HL-60 (cell line): Measurements from ENCODE around the gene CYP2A6.
"Not testable (repeated sequence)": the region's sequence is repeated elsewhere in the genome, so short reads cannot be mapped to it uniquely, and the experiment has no call there.

Experiments
- DNase-seq, 2 experiments: peaks; one replicate each; pipeline ENCODE4 v3.0.0-alpha.2; 2010 to 2020; ENCODE audit warnings: low read depth in 1 of 2, low spot score in 1 of 2
- H3K27ac ChIP-seq: fragments of 250-450 bp; sonication (Bioruptor Pico); replicated peaks from 2 replicates; pipeline ENCODE4 v1.5.1; 2020; ENCODE audit warnings: mild to moderate bottlenecking, moderate library complexity
- H3K27me3 ChIP-seq: fragments of 250-450 bp; sonication (Bioruptor Pico); 2 replicates; pipeline ENCODE4 v1.5.1; 2021; ENCODE audit warnings: mild to moderate bottlenecking, moderate library complexity; ENCODE audit not compliant: insufficient read depth, poor library complexity, severe bottlenecking
- H3K4me3 ChIP-seq: replicated peaks from 2 replicates; pipeline ENCODE4 v1.5.1; 2011; ENCODE audit warnings: mild to moderate bottlenecking, control low read depth, low read length; ENCODE audit not compliant: insufficient read depth
- GABPA ChIP-seq: IDR thresholded peaks from 2 replicates; pipeline ENCODE4 v1.6.1; 2012; ENCODE audit warnings: low read depth
- POLR2AphosphoS5 ChIP-seq: IDR thresholded peaks from 2 replicates; pipeline ENCODE4 v1.6.1; 2012; ENCODE audit warnings: low read depth
- SPI1 ChIP-seq: IDR thresholded peaks from 2 replicates; pipeline ENCODE4 v1.6.1; 2012; ENCODE audit warnings: low read depth, mild to moderate bottlenecking, borderline replicate concordance
- TF ChIP-seq, protein P1 (sequence below): IDR thresholded peaks from 2 replicates; pipeline ENCODE4 v1.6.1; 2012; ENCODE audit warnings: low read depth; ENCODE audit not compliant: insufficient replicate concordance
- TF ChIP-seq, protein P2 (sequence below): IDR thresholded peaks from one replicate; pipeline ENCODE4 v1.5.1; 2011; ENCODE audit warnings: low read length, control low read depth, inconsistent platforms; ENCODE audit not compliant: insufficient read depth

Gene CYP2A6

DNA sequence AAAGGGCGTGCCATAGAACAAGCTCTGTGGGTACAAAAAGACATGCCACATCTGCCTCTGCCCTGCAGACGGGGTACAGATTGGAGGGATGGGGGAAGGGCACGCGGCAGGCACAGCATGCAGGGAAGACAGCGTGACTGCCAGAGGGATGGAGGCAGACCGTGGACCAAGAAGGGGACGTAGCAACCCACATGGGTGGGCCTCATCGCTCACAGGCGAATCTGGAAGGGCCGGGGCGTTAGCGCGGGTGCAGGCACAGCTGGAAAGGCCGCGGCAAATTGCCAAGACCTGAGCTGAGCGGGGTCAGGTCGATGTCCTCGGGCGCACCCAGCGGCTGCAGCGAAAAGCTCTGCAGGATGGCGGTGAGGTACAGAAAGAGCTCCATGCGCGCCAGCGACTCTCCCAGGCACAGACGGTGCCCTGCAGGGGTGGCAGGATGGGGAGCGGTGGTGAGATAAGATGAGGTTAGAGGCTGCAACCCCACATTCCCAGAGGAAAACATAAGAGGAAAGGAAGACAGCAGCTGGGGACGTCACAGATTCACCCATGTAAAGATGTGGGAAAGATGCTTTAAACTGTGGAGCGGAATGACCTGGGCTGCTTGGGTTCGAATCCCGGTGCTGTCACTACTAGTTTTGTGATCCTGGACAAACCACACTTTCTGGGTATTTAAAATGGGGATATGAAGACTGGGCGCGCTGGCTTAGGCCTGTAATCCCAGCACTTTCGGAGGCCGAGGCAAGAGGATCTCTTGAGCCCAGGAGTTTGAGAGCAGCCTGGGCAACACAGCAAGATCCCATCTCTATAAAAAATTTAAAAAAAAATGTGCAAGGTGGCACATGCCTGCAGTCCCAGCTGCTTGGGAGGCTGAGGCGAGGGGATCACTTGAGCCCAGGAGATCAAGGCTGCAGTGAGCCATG is 31.5 kb downstream of the CYP2A6 start:
- peak in 1 of 2 experiments; percentile 75 for DNase-seq
- H3K4me3 ChIP-seq: peak overlapping the region; percentile 30
- peak overlapping the region; percentile 26; the same call in 1 of the 2 replicates for H3K27ac ChIP-seq
- 0 out of 2 replicates have a peak, but pooled peaks have one; percentile 21 for TF ChIP-seq POLR2AphosphoS5
- not testable (repeated sequence) for H3K27me3 ChIP-seq

DNA sequence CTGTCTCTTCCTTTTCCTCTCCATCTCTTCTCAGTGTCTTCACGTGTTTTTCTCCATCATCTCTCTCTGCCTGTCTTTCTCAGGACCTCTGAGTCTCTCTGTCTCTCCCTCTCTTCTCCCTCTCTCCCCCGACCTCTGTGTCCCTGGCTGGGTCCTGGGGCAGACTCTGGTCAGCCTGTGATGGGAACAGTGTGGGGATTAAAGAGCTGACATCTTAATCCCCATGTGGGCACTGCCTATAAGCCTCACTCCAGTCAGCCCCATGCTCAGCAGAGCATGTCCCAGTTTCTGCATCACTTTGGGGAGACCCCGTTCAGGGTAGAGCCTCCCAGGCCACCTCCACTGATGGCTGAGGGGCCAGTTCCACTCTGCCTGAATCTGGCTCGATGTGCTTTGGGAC is 35.0 kb downstream of the CYP2A6 start:
- Histone ChIP-seq H3K27me3 (no peaks in the 10 kb centered on the region), H3K4me3 (no peak overlapping the region), H3K27ac (no peak overlapping the region)
- TF ChIP-seq, protein P1, sequence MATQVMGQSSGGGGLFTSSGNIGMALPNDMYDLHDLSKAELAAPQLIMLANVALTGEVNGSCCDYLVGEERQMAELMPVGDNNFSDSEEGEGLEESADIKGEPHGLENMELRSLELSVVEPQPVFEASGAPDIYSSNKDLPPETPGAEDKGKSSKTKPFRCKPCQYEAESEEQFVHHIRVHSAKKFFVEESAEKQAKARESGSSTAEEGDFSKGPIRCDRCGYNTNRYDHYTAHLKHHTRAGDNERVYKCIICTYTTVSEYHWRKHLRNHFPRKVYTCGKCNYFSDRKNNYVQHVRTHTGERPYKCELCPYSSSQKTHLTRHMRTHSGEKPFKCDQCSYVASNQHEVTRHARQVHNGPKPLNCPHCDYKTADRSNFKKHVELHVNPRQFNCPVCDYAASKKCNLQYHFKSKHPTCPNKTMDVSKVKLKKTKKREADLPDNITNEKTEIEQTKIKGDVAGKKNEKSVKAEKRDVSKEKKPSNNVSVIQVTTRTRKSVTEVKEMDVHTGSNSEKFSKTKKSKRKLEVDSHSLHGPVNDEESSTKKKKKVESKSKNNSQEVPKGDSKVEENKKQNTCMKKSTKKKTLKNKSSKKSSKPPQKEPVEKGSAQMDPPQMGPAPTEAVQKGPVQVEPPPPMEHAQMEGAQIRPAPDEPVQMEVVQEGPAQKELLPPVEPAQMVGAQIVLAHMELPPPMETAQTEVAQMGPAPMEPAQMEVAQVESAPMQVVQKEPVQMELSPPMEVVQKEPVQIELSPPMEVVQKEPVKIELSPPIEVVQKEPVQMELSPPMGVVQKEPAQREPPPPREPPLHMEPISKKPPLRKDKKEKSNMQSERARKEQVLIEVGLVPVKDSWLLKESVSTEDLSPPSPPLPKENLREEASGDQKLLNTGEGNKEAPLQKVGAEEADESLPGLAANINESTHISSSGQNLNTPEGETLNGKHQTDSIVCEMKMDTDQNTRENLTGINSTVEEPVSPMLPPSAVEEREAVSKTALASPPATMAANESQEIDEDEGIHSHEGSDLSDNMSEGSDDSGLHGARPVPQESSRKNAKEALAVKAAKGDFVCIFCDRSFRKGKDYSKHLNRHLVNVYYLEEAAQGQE: no peak
- TF ChIP-seq GABPA: no peak
- TF ChIP-seq SPI1: no peak
- TF ChIP-seq, protein P2, sequence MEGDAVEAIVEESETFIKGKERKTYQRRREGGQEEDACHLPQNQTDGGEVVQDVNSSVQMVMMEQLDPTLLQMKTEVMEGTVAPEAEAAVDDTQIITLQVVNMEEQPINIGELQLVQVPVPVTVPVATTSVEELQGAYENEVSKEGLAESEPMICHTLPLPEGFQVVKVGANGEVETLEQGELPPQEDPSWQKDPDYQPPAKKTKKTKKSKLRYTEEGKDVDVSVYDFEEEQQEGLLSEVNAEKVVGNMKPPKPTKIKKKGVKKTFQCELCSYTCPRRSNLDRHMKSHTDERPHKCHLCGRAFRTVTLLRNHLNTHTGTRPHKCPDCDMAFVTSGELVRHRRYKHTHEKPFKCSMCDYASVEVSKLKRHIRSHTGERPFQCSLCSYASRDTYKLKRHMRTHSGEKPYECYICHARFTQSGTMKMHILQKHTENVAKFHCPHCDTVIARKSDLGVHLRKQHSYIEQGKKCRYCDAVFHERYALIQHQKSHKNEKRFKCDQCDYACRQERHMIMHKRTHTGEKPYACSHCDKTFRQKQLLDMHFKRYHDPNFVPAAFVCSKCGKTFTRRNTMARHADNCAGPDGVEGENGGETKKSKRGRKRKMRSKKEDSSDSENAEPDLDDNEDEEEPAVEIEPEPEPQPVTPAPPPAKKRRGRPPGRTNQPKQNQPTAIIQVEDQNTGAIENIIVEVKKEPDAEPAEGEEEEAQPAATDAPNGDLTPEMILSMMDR: no peak
- TF ChIP-seq POLR2AphosphoS5: no peak
- no peak for DNase-seq

DNA sequence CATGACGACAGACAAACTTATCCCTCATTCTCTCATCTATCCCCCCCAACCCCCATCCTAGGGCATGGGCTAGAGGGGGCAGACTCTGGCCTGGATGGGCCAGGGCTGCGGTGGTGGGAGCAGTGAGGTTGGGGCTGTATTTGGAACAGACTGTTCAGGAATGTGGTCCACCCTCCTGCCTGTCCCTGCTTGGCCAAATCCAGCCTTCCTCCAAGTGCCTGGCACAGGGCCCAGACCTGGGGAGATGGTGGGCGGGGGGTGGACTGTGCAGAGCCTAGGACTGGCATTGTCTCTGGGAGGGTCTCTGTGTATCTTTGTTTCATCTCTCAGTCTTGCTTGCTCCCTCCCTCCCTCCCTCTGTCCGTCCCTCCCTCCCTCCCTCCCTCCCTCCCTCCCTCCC is 37.1 kb downstream of the CYP2A6 start:
- TF ChIP-seq, protein P2: no peak
- no peak for TF ChIP-seq POLR2AphosphoS5
- no peak for TF ChIP-seq SPI1
- TF ChIP-seq GABPA: no peak
- TF ChIP-seq, protein P1: no peak
- Histone ChIP-seq H3K4me3 (no peak overlapping the region), H3K27ac (no peak overlapping the region), H3K27me3 (no peaks in the 10 kb centered on the region)
- no peak for DNase-seq

DNA sequence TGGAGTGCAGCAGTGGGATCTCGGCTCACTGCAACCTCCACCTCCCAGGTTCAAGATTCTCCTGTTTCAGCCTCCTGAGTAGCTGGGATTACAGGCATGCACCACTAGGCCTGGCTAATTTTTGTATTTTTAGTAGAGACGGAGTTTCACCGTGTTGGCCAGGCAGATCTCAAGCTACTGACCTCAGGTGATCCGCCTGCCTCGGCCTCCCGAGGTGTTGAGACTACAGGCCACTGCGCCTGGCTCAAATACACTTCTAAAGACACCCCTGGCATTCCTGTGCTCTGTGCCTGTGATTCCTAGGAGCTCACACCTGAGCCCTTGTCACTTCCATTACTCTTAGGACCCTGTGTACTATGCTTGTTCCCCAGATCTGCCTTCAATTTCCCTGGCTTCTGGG is 37.7 kb downstream of the CYP2A6 start:
- H3K27me3 ChIP-seq, H3K27ac ChIP-seq, DNase-seq, H3K4me3 ChIP-seq: not testable (repeated sequence)
